ENCODE results near the gene DUSP28. TPM values are rescaled to one million over a fixed set of nuclear protein-coding genes. Genes with fewer than 3 reads are reported as not detected.

Gene DUSP28
- 6.6 TPM for polyA plus RNA-seq
- long read RNA-seq, donor 1, partial matches to known transcripts = 0 of 3 reads
- long read RNA-seq, donor 1, other reads (novel, unspliced or antisense) = 0 of 3 reads
- long read RNA-seq, donor 2, partial matches to known transcripts = 0 of 6 reads
- long read RNA-seq, donor 2, other reads (novel, unspliced or antisense) = 0 of 6 reads
- long read RNA-seq, donor 3 = 0 reads
- long read RNA-seq, donor 4, partial matches to known transcripts = 0 of 2 reads
- long read RNA-seq, donor 4, other reads (novel, unspliced or antisense) = 0 of 2 reads
- long read RNA-seq, donor 5, partial matches to known transcripts = 0 of 2 reads
- long read RNA-seq, donor 5, other reads (novel, unspliced or antisense) = 0 of 2 reads
- long read RNA-seq, donor 6, partial matches to known transcripts = 0 of 2 reads
- long read RNA-seq, donor 6, other reads (novel, unspliced or antisense) = 0 of 2 reads
- long read RNA-seq, donor 7, partial matches to known transcripts = 0 of 2 reads
- long read RNA-seq, donor 7, other reads (novel, unspliced or antisense) = 0 of 2 reads
- long read RNA-seq, donor 8, partial matches to known transcripts = 6 of 11 reads
- long read RNA-seq, donor 8, other reads (novel, unspliced or antisense) = 0 of 11 reads
- long read RNA-seq, donor 9, partial matches to known transcripts = 0 of 4 reads
- long read RNA-seq, donor 9, other reads (novel, unspliced or antisense) = 0 of 4 reads
- long read RNA-seq, donor 10, partial matches to known transcripts = 0 of 2 reads
- long read RNA-seq, donor 10, other reads (novel, unspliced or antisense) = 0 of 2 reads
- long read RNA-seq, donor 11, partial matches to known transcripts = 0 of 3 reads
- long read RNA-seq, donor 11, other reads (novel, unspliced or antisense) = 0 of 3 reads

- WGBS (ENCODE audit: insufficient coverage, low lambda C conversion rate) = 50% methylated on average over 1 of the region's 39 CpGs
- no peaks in the 10 kb centered on the region for H3K27me3 ChIP-seq (ENCODE audit: control insufficient read depth, insufficient read depth, low read length)
- peak within 1 kb of the TSS; percentile 63 for H3K4me3 ChIP-seq (ENCODE audit: low read length)
- H3K27ac ChIP-seq (ENCODE audit: low read length) = peak within 1 kb of the TSS; percentile 85
- H3K36me3 ChIP-seq (ENCODE audit: control insufficient read depth, insufficient read depth, low read length) = peaks cover 4% of the 10 kb centered on the region
- H3K4me1 ChIP-seq (ENCODE audit: control insufficient read depth, insufficient read depth, low read length) = peaks cover 44% of the 10 kb centered on the region
- no peaks in the 10 kb centered on the region for H3K9me3 ChIP-seq (ENCODE audit: control insufficient read depth, low read depth, low read length)
- DNase-seq = peak; percentile 91 to 96
Observed at GRCh38 chr2:240560084-240560479, at the start of gene DUSP28. DUSP28 (plus strand) TSS chr2:240560357; CDS start chr2:240560685, 328 bp downstream.

- no CpG with 5 or more reads among the region's 12 CpGs for WGBS (ENCODE audit: insufficient coverage, low lambda C conversion rate)
- H3K9me3 ChIP-seq (ENCODE audit: control insufficient read depth, low read depth, low read length) = no peaks in the 10 kb centered on the region
- DNase-seq = no peak
- no peaks in the 10 kb centered on the region for H3K27me3 ChIP-seq (ENCODE audit: control insufficient read depth, insufficient read depth, low read length)
- no peak overlapping the region for H3K4me3 ChIP-seq (ENCODE audit: low read length)
- no peak overlapping the region for H3K27ac ChIP-seq (ENCODE audit: low read length)
- peaks cover 7% of the 10 kb centered on the region for H3K36me3 ChIP-seq (ENCODE audit: control insufficient read depth, insufficient read depth, low read length)
- H3K4me1 ChIP-seq (ENCODE audit: control insufficient read depth, insufficient read depth, low read length) = no peaks in the 10 kb centered on the region
Observed at GRCh38 chr2:240510513-240511210, 49.5 kb upstream of the DUSP28 start.

GRCh38 chr2:240511351-240512108 is 48.6 kb upstream of the DUSP28 start:
- H3K27me3 ChIP-seq (ENCODE audit: control insufficient read depth, insufficient read depth, low read length) = no peaks in the 10 kb centered on the region
- WGBS (ENCODE audit: insufficient coverage, low lambda C conversion rate) = 100% methylated on average over 6 of the region's 31 CpGs
- no peaks in the 10 kb centered on the region for H3K4me1 ChIP-seq (ENCODE audit: control insufficient read depth, insufficient read depth, low read length)
- H3K36me3 ChIP-seq (ENCODE audit: control insufficient read depth, insufficient read depth, low read length) = peaks cover 7% of the 10 kb centered on the region
- H3K9me3 ChIP-seq (ENCODE audit: control insufficient read depth, low read depth, low read length) = no peaks in the 10 kb centered on the region
- no peak overlapping the region for H3K27ac ChIP-seq (ENCODE audit: low read length)
- no peak overlapping the region for H3K4me3 ChIP-seq (ENCODE audit: low read length)
- no peak for DNase-seq

- Histone ChIP-seq H3K36me3 (ENCODE audit: control insufficient read depth, insufficient read depth, low read length) (peaks cover 7% of the 10 kb centered on the region), H3K4me3 (ENCODE audit: low read length) (no peak overlapping the region), H3K4me1 (ENCODE audit: control insufficient read depth, insufficient read depth, low read length) (no peaks in the 10 kb centered on the region), H3K27ac (ENCODE audit: low read length) (no peak overlapping the region), H3K9me3 (ENCODE audit: control insufficient read depth, low read depth, low read length) (no peaks in the 10 kb centered on the region), H3K27me3 (ENCODE audit: control insufficient read depth, insufficient read depth, low read length) (no peaks in the 10 kb centered on the region)
- no CpG with 5 or more reads among the region's 11 CpGs for WGBS (ENCODE audit: insufficient coverage, low lambda C conversion rate)
- DNase-seq = no peak
Observed at GRCh38 chr2:240512109-240512485, 48.1 kb upstream of the DUSP28 start.

GRCh38 chr2:240512666-240513535 is 47.3 kb upstream of the DUSP28 start:
- DNase-seq = no peak
- Histone ChIP-seq H3K4me3 (ENCODE audit: low read length) (no peak overlapping the region), H3K4me1 (ENCODE audit: control insufficient read depth, insufficient read depth, low read length) (no peaks in the 10 kb centered on the region), H3K27me3 (ENCODE audit: control insufficient read depth, insufficient read depth, low read length) (no peaks in the 10 kb centered on the region), H3K27ac (ENCODE audit: low read length) (no peak overlapping the region), H3K9me3 (ENCODE audit: control insufficient read depth, low read depth, low read length) (no peaks in the 10 kb centered on the region), H3K36me3 (ENCODE audit: control insufficient read depth, insufficient read depth, low read length) (peaks cover 7% of the 10 kb centered on the region)
- no CpG with 5 or more reads among the region's 21 CpGs for WGBS (ENCODE audit: insufficient coverage, low lambda C conversion rate)

- H3K36me3 ChIP-seq (ENCODE audit: control insufficient read depth, insufficient read depth, low read length) = peaks cover 7% of the 10 kb centered on the region
- peak; percentile 62 to 69 for DNase-seq
- H3K4me1 ChIP-seq (ENCODE audit: control insufficient read depth, insufficient read depth, low read length) = no peaks in the 10 kb centered on the region
- H3K9me3 ChIP-seq (ENCODE audit: control insufficient read depth, low read depth, low read length) = no peaks in the 10 kb centered on the region
- H3K27me3 ChIP-seq (ENCODE audit: control insufficient read depth, insufficient read depth, low read length) = no peaks in the 10 kb centered on the region
- H3K27ac ChIP-seq (ENCODE audit: low read length) = no peak overlapping the region
- H3K4me3 ChIP-seq (ENCODE audit: low read length) = no peak overlapping the region
- WGBS (ENCODE audit: insufficient coverage, low lambda C conversion rate) = no CpG with 5 or more reads among the region's 13 CpGs
Observed at GRCh38 chr2:240513549-240514287, 46.4 kb upstream of the DUSP28 start.

DNA sequence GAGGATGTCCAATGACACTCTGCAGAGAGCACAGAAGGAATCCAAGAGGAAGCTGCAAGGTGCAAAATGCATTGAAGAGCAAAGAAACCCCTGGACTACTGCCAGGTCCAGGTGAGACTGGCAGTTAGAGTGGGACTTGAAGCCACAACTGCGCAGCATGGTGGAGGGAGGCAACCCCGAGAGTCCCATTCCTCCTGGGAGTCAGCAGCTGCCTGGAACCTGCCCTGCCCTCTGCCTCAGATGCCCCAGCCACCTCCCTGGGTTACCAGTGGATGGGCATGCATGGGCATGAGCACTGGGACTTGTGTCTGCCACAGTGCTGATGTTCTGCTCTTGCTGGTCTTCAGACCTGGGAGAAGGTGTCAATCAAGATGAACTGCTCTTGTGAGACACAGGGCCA is 45.5 kb upstream of the DUSP28 start:
- no peak for DNase-seq
- H3K27me3 ChIP-seq (ENCODE audit: control insufficient read depth, insufficient read depth, low read length) = peaks cover 5% of the 10 kb centered on the region
- no peak overlapping the region for H3K27ac ChIP-seq (ENCODE audit: low read length)
- no peaks in the 10 kb centered on the region for H3K9me3 ChIP-seq (ENCODE audit: control insufficient read depth, low read depth, low read length)
- no peak overlapping the region for H3K4me3 ChIP-seq (ENCODE audit: low read length)
- WGBS (ENCODE audit: insufficient coverage, low lambda C conversion rate) = no CpG with 5 or more reads among the region's 2 CpGs
- H3K36me3 ChIP-seq (ENCODE audit: control insufficient read depth, insufficient read depth, low read length) = peaks cover 7% of the 10 kb centered on the region
- no peaks in the 10 kb centered on the region for H3K4me1 ChIP-seq (ENCODE audit: control insufficient read depth, insufficient read depth, low read length)

DNA sequence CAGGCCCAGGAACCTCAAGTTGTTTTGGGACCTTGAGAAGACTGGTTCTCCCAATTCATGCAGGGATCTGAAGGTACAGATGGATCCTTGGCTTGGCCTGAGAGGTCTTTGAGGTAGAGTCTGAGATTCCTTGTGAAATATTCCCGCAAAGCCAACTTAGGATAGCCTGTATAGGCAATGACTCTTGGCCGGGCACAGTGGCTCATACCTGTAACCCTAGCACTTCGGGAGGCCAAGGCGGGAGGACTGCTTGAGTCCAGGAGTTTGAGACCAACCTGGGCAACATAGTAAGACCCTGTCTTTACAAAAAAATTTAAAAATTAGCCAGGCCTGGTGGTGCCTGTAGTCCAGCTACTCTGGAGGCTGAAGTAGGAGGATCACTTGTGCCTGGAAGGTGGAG is 42.8 kb upstream of the DUSP28 start:
- no CpG with 5 or more reads among the region's 4 CpGs for WGBS (ENCODE audit: insufficient coverage, low lambda C conversion rate)
- Histone ChIP-seq H3K9me3 (ENCODE audit: control insufficient read depth, low read depth, low read length) (peaks cover 5% of the 10 kb centered on the region), H3K27ac (ENCODE audit: low read length) (no peak overlapping the region), H3K36me3 (ENCODE audit: control insufficient read depth, insufficient read depth, low read length) (peaks cover under 1% of the 10 kb centered on the region), H3K4me1 (ENCODE audit: control insufficient read depth, insufficient read depth, low read length) (no peaks in the 10 kb centered on the region), H3K4me3 (ENCODE audit: low read length) (no peak overlapping the region), H3K27me3 (ENCODE audit: control insufficient read depth, insufficient read depth, low read length) (peaks cover 15% of the 10 kb centered on the region)
- DNase-seq = no peak

DNA sequence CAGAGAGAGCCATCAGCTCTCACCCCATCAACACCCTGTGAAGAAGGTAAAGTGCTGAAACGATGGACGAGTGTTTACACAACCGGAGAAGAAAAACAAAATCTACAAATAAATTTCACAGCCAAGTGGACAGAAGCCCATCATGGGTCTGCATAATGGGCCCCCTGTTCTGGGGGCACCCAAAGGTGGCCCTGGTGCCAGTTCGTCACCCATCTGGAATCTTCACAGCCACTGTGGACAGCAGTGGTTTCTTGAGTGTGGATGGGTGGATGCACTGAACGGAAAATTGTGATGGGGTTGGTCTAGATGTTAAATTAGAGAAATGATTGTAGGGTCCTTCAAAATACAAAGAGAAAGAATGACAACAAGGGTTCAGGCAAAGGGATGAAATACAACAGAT is 41.2 kb upstream of the DUSP28 start:
- Histone ChIP-seq H3K4me1 (ENCODE audit: control insufficient read depth, insufficient read depth, low read length) (no peaks in the 10 kb centered on the region), H3K9me3 (ENCODE audit: control insufficient read depth, low read depth, low read length) (peaks cover 15% of the 10 kb centered on the region), H3K27ac (ENCODE audit: low read length) (no peak overlapping the region), H3K4me3 (ENCODE audit: low read length) (no peak overlapping the region), H3K36me3 (ENCODE audit: control insufficient read depth, insufficient read depth, low read length) (peaks cover 13% of the 10 kb centered on the region), H3K27me3 (ENCODE audit: control insufficient read depth, insufficient read depth, low read length) (peaks cover 15% of the 10 kb centered on the region)
- WGBS (ENCODE audit: insufficient coverage, low lambda C conversion rate) = 93% methylated on average over 3 of the region's 5 CpGs
- DNase-seq = no peak

All from large intestine (tissue), 12 donors.